Measurements from ENCODE around the gene PTPN6.
"Not testable (repeated sequence)": the region's sequence is repeated elsewhere in the genome, so short reads cannot be mapped to it uniquely, and the experiment has no call there.

Gene PTPN6

GRCh38 chr12:6950811-6951540 lies at the start of gene PTPN6:
Gene PTPN6 (plus strand): TSS chr12:6951356. CDS start chr12:6951513, 157 bp downstream.
- peaks cover 88% of the 10 kb centered on the region for H3K4me1 Mint-ChIP-seq
- no peaks in the 10 kb centered on the region for H3K9me3 Mint-ChIP-seq
- ATAC-seq, result peak; percentile 72
- H3K27ac Mint-ChIP-seq, result peak within 1 kb of the TSS; percentile 98
- no peaks in the 10 kb centered on the region for H3K27me3 Mint-ChIP-seq
- peaks cover 45% of the 10 kb centered on the region for H3K36me3 Mint-ChIP-seq
- peak within 1 kb of the TSS; percentile 96 for H3K4me3 Mint-ChIP-seq

DNA sequence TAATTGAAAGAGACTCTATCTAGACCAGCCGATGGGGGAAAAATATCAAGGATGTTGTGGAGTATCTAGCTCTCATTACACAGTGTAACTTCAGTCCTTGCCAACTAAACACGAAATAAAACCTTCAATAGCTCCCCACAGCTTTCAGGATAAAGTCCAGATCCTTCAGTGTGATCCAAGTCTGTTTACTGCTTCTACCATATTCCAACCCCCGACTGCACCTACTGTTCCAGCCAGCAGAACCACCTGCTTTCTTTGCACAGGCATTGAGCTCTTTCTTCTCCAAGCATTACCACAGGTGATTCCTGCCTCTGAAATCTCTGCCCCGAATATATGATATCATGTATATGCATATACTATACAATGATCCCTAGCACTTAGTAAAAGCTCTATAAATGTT lies 48.7 kb upstream of the PTPN6 start:
- H3K4me1 Mint-ChIP-seq, result peaks cover 7% of the 10 kb centered on the region

DNA sequence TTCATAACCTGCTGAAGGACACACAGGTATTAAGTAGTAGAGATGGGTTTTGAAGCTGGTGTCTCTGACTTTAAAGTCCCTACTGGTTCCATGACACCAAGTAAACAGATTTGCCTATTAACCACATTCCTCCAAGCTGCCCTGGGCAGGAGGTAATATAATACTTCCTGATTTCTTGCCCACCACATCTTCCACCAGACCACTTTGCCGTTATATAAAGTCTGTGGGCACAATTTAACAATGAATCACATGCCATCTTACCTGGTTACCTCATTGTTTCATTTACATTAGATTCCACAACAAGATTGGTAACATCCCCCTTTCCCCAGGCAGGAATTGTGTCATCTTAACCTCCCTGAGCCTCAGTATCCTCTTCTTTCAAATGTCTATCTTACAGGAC lies 47.4 kb upstream of the PTPN6 start:
- Mint-ChIP-seq H3K4me1 (peaks cover 7% of the 10 kb centered on the region), H3K9me3 (no peaks in the 10 kb centered on the region), H3K36me3 (no peaks in the 10 kb centered on the region), H3K4me3 (no peak overlapping the region), H3K27me3 (no peaks in the 10 kb centered on the region), H3K27ac (no peak overlapping the region)
- ATAC-seq, result no peak

More for the DNA sequence above, 48.7 kb upstream of the PTPN6 start:
- Mint-ChIP-seq H3K4me3 (no peak overlapping the region), H3K9me3 (no peaks in the 10 kb centered on the region), H3K27me3 (no peaks in the 10 kb centered on the region), H3K36me3 (no peaks in the 10 kb centered on the region), H3K27ac (no peak overlapping the region)
- no peak for ATAC-seq

- H3K4me3 Mint-ChIP-seq, result no peak within 1 kb of the TSS
- no peaks in the 10 kb centered on the region for H3K36me3 Mint-ChIP-seq
- no peak within 1 kb of the TSS for H3K27ac Mint-ChIP-seq
- peak; percentile 99 for ATAC-seq
- no peaks in the 10 kb centered on the region for H3K27me3 Mint-ChIP-seq
- H3K4me1 Mint-ChIP-seq, result peaks cover 3% of the 10 kb centered on the region
- H3K9me3 Mint-ChIP-seq, result no peaks in the 10 kb centered on the region
Measured at GRCh38 chr12:6904280-6905276, 46.6 kb upstream of the PTPN6 start, which contains the start of gene LRRC23. Gene LRRC23 (plus strand): TSS chr12:6904822. CDS start chr12:6905634, 812 bp downstream.

DNA sequence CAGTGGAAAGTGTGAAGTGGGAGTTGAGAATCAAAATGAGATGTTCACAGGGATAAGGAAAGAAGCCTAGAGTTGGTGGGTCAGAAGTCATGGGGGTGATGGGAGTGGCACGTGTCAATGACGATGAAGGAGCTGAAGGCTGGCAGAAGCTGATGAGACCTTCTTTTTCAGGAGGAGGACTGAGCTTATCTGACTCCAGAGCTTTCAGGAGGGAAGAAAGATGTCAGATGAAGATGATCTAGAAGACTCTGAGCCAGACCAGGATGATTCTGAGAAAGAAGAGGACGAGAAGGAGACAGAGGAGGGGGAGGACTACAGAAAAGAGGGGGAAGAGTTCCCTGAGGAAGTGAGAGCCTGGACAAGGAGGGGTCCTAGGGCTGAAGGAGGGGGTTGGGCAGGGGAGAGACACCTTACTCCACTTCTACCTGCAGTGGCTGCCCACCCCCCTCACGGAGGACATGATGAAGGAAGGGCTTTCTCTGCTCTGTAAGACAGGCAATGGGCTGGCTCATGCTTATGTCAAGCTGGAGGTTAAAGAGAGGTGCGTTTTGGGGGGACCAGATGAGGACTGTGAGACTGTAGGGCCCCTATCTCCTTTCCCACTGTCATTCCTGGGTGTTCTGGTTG lies 45.6 kb upstream of the PTPN6 start:
- Mint-ChIP-seq H3K4me3 (no peak overlapping the region), H3K4me1 (no peaks in the 10 kb centered on the region), H3K9me3 (no peaks in the 10 kb centered on the region), H3K36me3 (no peaks in the 10 kb centered on the region), H3K27me3 (no peaks in the 10 kb centered on the region), H3K27ac (no peak overlapping the region)
- no peak for ATAC-seq

- H3K27ac Mint-ChIP-seq, H3K4me1 Mint-ChIP-seq, H3K4me3 Mint-ChIP-seq, H3K27me3 Mint-ChIP-seq, ATAC-seq, H3K36me3 Mint-ChIP-seq, H3K9me3 Mint-ChIP-seq: not testable (repeated sequence)
Measured at GRCh38 chr12:6908141-6908540, 43.0 kb upstream of the PTPN6 start.

- H3K27me3 Mint-ChIP-seq, result no peaks in the 10 kb centered on the region
- peaks cover 9% of the 10 kb centered on the region for H3K4me1 Mint-ChIP-seq
- no peak overlapping the region for H3K4me3 Mint-ChIP-seq
- no peaks in the 10 kb centered on the region for H3K36me3 Mint-ChIP-seq
- no peak overlapping the region for H3K27ac Mint-ChIP-seq
- H3K9me3 Mint-ChIP-seq, result no peaks in the 10 kb centered on the region
- ATAC-seq, result no peak
Measured at GRCh38 chr12:6909421-6910145, 41.6 kb upstream of the PTPN6 start.

- no peaks in the 10 kb centered on the region for H3K27me3 Mint-ChIP-seq
- H3K4me3 Mint-ChIP-seq, result peak overlapping the region; percentile 7
Measured at GRCh38 chr12:6912164-6912935, 38.8 kb upstream of the PTPN6 start.

DNA sequence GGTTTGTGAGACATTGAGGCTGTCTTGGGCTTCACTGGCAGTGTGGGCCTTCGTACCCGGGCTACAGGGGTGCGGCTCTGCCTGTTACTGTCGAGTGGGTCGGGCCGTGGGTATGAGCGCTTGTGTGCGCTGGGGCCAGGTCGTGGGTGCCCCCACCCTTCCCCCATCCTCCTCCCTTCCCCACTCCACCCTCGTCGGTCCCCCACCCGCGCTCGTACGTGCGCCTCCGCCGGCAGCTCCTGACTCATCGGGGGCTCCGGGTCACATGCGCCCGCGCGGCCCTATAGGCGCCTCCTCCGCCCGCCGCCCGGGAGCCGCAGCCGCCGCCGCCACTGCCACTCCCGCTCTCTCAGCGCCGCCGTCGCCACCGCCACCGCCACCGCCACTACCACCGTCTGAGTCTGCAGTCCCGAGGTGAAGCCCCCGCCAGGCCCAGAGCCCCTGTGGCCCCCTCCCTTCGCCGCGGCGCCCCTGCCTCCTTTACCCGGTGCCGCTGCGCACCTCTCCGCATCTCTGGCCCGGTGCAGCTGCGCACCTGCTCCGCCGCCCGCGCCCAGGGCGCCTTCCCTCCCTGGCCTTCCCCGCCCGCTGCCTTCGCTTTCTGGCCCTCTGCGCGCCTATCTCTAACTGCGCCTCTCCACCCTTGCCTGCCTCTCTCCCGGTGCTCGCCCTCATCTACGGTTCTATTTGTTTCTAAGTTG lies 36.8 kb upstream of the PTPN6 start, which contains the start of gene ENO2:
ENO2 (plus strand) TSS at position 335 of the 701 bp plus-strand sequence. CDS start 1,253 bp downstream, outside the sequence.
- H3K27me3 Mint-ChIP-seq, result no peaks in the 10 kb centered on the region
- peaks cover 28% of the 10 kb centered on the region for H3K4me1 Mint-ChIP-seq
- peak within 1 kb of the TSS; percentile 91 for H3K27ac Mint-ChIP-seq
- H3K9me3 Mint-ChIP-seq, result no peaks in the 10 kb centered on the region
- H3K36me3 Mint-ChIP-seq, result peaks cover 13% of the 10 kb centered on the region
- peak; percentile 92 for ATAC-seq
- peak within 1 kb of the TSS; percentile 98 for H3K4me3 Mint-ChIP-seq

More at GRCh38 chr12:6912164-6912935, 38.8 kb upstream of the PTPN6 start:
- no peak for ATAC-seq
- H3K36me3 Mint-ChIP-seq, result peaks cover 10% of the 10 kb centered on the region
- no peaks in the 10 kb centered on the region for H3K9me3 Mint-ChIP-seq
- peaks cover 26% of the 10 kb centered on the region for H3K4me1 Mint-ChIP-seq
- peak overlapping the region; percentile 91 for H3K27ac Mint-ChIP-seq

DNA sequence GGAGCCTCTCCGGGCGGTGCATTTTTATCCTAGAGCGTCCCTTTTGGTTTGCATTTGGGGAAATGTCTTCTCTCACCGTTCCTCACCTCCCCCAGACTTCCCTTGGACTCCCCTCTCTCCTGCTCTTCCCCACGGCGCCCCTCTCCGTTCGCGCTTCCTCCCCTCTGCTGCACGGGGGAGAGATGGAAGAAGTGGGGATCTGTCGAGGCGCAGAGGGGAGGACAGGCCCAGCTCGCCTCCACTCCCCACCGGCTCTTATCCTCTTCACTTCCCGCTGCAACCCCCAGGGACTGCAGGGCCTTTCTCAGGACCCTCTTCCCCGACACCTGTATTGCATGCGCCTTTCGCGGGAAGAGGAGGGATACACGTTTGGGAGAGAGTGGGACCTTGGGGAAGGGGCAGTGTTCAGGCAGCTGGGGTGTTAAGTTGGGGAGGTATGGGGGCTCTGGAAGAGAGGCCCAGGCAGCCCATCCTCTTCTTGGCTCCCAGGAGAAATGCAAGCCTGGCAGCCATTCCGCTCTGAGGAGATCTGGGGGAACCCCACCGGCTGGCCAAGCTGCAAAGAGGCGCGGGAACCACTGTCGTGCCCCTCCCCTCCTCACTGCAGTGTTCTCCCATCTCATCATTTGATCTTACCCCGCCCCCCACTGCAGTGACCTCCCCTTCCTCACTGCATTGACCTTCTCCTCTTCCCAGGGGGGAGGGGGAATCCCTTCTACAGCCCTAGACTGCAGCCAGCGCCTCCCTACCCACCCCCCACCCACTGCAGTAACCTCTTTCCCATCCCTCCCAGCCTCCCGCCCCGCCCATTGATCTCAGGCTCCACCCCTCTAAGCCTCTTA lies 36.0 kb upstream of the PTPN6 start:
- peak; percentile 28 for ATAC-seq
- peaks cover 20% of the 10 kb centered on the region for H3K36me3 Mint-ChIP-seq
- H3K9me3 Mint-ChIP-seq, result no peaks in the 10 kb centered on the region
- peak overlapping the region; percentile 91 for H3K27ac Mint-ChIP-seq
- H3K4me3 Mint-ChIP-seq, result peak overlapping the region; percentile 98
- H3K4me1 Mint-ChIP-seq, result peaks cover 36% of the 10 kb centered on the region
- H3K27me3 Mint-ChIP-seq, result no peaks in the 10 kb centered on the region

DNA sequence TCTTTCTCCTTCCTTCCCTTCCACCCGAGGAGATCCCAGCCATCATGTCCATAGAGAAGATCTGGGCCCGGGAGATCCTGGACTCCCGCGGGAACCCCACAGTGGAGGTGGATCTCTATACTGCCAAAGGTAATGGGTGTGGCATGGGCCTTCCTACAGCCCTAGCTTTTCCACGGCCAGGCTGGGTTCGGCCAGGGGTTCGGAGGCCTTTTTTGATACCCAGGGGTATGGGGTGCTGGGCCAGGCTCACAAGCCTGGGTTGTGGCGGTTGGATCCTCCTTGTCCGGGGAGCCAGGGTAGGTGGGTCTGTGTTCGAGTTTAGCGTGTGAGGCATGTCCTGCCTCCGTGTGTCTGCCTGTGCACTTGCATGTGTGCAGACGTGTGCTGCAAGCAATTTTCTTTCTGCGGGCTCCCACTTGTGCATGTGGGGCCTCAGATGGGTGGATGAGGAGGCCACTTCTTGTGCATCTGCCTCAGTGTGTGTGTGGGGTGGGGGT lies 35.3 kb upstream of the PTPN6 start:
- Mint-ChIP-seq H3K27me3 (no peaks in the 10 kb centered on the region), H3K27ac (peak overlapping the region; percentile 91)

GRCh38 chr12:6916426-6917200 lies 34.5 kb upstream of the PTPN6 start:
- peaks cover 41% of the 10 kb centered on the region for H3K4me1 Mint-ChIP-seq
- H3K36me3 Mint-ChIP-seq, result peaks cover 21% of the 10 kb centered on the region
- peak overlapping the region; percentile 91 for H3K27ac Mint-ChIP-seq
- no peak for ATAC-seq
- no peaks in the 10 kb centered on the region for H3K27me3 Mint-ChIP-seq
- H3K9me3 Mint-ChIP-seq, result no peaks in the 10 kb centered on the region
- peak overlapping the region; percentile 20 for H3K4me3 Mint-ChIP-seq

More for the DNA sequence above, 35.3 kb upstream of the PTPN6 start:
- peak overlapping the region; percentile 98 for H3K4me3 Mint-ChIP-seq
- no peak for ATAC-seq
- H3K4me1 Mint-ChIP-seq, result peaks cover 36% of the 10 kb centered on the region
- H3K36me3 Mint-ChIP-seq, result peaks cover 21% of the 10 kb centered on the region
- H3K9me3 Mint-ChIP-seq, result no peaks in the 10 kb centered on the region
